ENCODE data around the gene IL22RA2. TPM values are rescaled to one million over a fixed set of nuclear protein-coding genes. Genes with fewer than 3 reads are reported as not detected.

IL22RA2 gene
- polyA plus RNA-seq, 1 donor (not counting 4 experiments of a cell fraction or from before 2014, with no cell fraction given): 0.03 TPM

DNA sequence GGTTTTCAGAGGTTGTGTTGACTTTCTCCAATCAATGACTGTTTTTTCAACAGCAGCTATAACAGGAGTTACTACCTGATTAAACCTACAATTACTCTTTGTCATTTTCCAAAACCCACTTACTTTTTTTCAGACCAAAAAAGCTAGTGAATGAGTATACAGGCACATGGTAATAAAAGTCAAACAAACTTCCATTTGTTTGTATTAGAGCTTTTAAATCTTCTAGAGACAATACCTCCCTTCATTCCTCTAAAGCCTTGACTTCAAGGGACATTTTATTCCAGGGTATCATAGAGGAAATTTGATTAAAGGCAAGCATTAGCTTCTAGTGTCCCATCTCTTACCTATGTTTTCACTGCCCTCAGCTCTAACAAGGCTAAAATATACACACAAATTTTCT lies 52.7 kb downstream of the IL22RA2 start:
- DNase-seq (ENCODE audit: low read depth, low spot score): no peak
- no peak overlapping the region for H3K9ac ChIP-seq (ENCODE audit: control insufficient read depth, extremely low read depth, insufficient read depth, low read length)
- H3K9me3 ChIP-seq (ENCODE audit: control insufficient read depth, low read depth, low read length): peaks cover 3% of the 10 kb centered on the region
- H2AFZ ChIP-seq (ENCODE audit: control insufficient read depth, low read length): no peak overlapping the region
- no peaks in the 10 kb centered on the region for H4K20me1 ChIP-seq (ENCODE audit: control insufficient read depth, extremely low read depth, insufficient read depth, low read length)
- H3K9me1 ChIP-seq (ENCODE audit: control insufficient read depth, extremely low read depth, insufficient read depth, low read length): no peaks in the 10 kb centered on the region
- dilution Hi-C loops (cut with MboI; ENCODE audit: extremely low pct_ligation_motif_present, low sequenced_read_pairs): no loop called here
- H3K36me3 ChIP-seq (ENCODE audit: control insufficient read depth in 2 of 2, extremely low read depth in 1 of 2, insufficient read depth in 2 of 2, low read length in 2 of 2): no peaks in the 10 kb centered on the region
- no peak for TF ChIP-seq EZH2 (IDR thresholded peaks at IDR 0.05; ENCODE audit: low read length)
- TF ChIP-seq, protein P1, sequence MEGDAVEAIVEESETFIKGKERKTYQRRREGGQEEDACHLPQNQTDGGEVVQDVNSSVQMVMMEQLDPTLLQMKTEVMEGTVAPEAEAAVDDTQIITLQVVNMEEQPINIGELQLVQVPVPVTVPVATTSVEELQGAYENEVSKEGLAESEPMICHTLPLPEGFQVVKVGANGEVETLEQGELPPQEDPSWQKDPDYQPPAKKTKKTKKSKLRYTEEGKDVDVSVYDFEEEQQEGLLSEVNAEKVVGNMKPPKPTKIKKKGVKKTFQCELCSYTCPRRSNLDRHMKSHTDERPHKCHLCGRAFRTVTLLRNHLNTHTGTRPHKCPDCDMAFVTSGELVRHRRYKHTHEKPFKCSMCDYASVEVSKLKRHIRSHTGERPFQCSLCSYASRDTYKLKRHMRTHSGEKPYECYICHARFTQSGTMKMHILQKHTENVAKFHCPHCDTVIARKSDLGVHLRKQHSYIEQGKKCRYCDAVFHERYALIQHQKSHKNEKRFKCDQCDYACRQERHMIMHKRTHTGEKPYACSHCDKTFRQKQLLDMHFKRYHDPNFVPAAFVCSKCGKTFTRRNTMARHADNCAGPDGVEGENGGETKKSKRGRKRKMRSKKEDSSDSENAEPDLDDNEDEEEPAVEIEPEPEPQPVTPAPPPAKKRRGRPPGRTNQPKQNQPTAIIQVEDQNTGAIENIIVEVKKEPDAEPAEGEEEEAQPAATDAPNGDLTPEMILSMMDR (optimal IDR thresholded peaks at IDR 0.05 in 1 of 3, IDR thresholded peaks at IDR 0.05 in 1 of 3, conservative IDR thresholded peaks at IDR 0.05 in 1 of 3; ENCODE audit: extremely low read depth in 1 of 3, insufficient read depth in 2 of 3, low read length in 3 of 3): no peak
- H3K4me3 ChIP-seq (ENCODE audit: control insufficient read depth in 2 of 3, extremely low read depth in 1 of 3, insufficient read depth in 2 of 3, low read depth in 1 of 3, low read length in 3 of 3): no peak overlapping the region
- no peak overlapping the region for H3K27ac ChIP-seq (ENCODE audit: control insufficient read depth, insufficient read depth, low read length)
- no peak overlapping the region for H3K4me2 ChIP-seq (ENCODE audit: control insufficient read depth, extremely low read depth, insufficient read depth, low read depth, low read length)
- H3K4me1 ChIP-seq (ENCODE audit: control insufficient read depth, extremely low read depth, insufficient read depth, low read length): no peaks in the 10 kb centered on the region
- no peaks in the 10 kb centered on the region for H3K27me3 ChIP-seq (ENCODE audit: control insufficient read depth, extremely low read depth, insufficient read depth, low read length)
- no peaks in the 10 kb centered on the region for H3K79me2 ChIP-seq (ENCODE audit: control insufficient read depth, insufficient read depth, low read length)
- no peak for FAIRE-seq

DNA sequence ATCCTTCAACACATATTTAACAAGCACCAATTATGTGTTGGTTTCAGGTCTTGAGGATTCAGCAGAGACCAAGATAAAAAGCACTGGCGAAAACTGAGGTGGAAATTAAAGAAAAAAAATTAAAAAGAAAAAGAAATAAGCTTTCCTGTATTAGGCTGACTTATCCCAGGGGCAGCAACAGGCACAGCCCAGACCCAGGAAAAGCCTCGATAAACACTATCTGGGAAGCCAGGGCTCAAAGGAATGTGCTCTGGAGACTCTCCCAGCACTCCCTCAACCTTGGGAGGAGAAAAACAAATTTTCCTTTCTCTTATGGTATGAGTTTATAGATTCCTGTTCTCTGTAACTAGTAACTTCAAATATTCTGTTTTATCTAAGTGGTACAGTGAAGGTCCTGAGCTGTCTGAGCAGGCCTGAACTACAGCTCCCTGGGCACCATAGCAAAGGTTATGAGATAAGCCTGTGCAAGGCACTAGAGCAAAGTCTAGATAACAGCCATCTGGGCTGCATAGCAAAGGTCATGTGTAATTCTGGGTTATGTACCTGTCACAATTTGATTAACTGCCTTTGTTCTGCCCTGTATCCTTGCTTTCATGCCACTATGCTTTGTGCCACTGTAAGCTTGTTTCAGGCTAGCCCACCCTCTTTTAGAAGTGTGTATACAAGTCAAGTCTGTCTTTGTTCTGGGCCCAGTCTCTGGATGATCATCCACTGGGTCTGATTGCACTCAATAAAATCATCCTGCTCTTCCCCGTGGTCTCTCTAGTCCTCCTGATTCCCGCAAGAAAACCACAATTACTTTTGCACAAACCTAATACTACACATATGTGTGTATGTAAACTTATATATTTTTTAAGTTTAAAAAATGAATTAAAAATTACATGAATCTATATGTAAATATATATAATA lies 54.0 kb downstream of the IL22RA2 start:
- no peaks in the 10 kb centered on the region for H3K36me3 ChIP-seq (ENCODE audit: control insufficient read depth in 2 of 2, extremely low read depth in 1 of 2, insufficient read depth in 2 of 2, low read length in 2 of 2)
- no peak overlapping the region for H2AFZ ChIP-seq (ENCODE audit: control insufficient read depth, low read length)
- no peak overlapping the region for H3K4me2 ChIP-seq (ENCODE audit: control insufficient read depth, extremely low read depth, insufficient read depth, low read depth, low read length)
- FAIRE-seq (no peak), DNase-seq (ENCODE audit: low read depth, low spot score) (no peak)
- no peak overlapping the region for H3K9ac ChIP-seq (ENCODE audit: control insufficient read depth, extremely low read depth, insufficient read depth, low read length)
- no peak overlapping the region for H3K4me3 ChIP-seq (ENCODE audit: control insufficient read depth in 2 of 3, extremely low read depth in 1 of 3, insufficient read depth in 2 of 3, low read depth in 1 of 3, low read length in 3 of 3)
- no peaks in the 10 kb centered on the region for H3K9me1 ChIP-seq (ENCODE audit: control insufficient read depth, extremely low read depth, insufficient read depth, low read length)
- H3K4me1 ChIP-seq (ENCODE audit: control insufficient read depth, extremely low read depth, insufficient read depth, low read length): no peaks in the 10 kb centered on the region
- TF ChIP-seq, protein P1 (optimal IDR thresholded peaks at IDR 0.05 in 1 of 3, IDR thresholded peaks at IDR 0.05 in 1 of 3, conservative IDR thresholded peaks at IDR 0.05 in 1 of 3; ENCODE audit: extremely low read depth in 1 of 3, insufficient read depth in 2 of 3, low read length in 3 of 3): no peak
- H3K27me3 ChIP-seq (ENCODE audit: control insufficient read depth, extremely low read depth, insufficient read depth, low read length): no peaks in the 10 kb centered on the region
- no peaks in the 10 kb centered on the region for H4K20me1 ChIP-seq (ENCODE audit: control insufficient read depth, extremely low read depth, insufficient read depth, low read length)
- no peaks in the 10 kb centered on the region for H3K79me2 ChIP-seq (ENCODE audit: control insufficient read depth, insufficient read depth, low read length)
- dilution Hi-C loops (cut with MboI; ENCODE audit: extremely low pct_ligation_motif_present, low sequenced_read_pairs): no loop called here
- H3K9me3 ChIP-seq (ENCODE audit: control insufficient read depth, low read depth, low read length): peaks cover 3% of the 10 kb centered on the region
- H3K27ac ChIP-seq (ENCODE audit: control insufficient read depth, insufficient read depth, low read length): no peak overlapping the region
